Measurements from ENCODE around the gene STAT5B.
"Not testable (repeated sequence)": the region's sequence is repeated elsewhere in the genome, so short reads cannot be mapped to it uniquely, and the experiment has no call there.

STAT5B gene

GRCh38 chr17:42276359-42276608 lies at the start of gene STAT5B:
TSS of gene STAT5B (minus strand) at chr17:42276391. CDS start at chr17:42232127, 44,264 bp downstream.
- DNase-seq: peak; percentile 46

DNA sequence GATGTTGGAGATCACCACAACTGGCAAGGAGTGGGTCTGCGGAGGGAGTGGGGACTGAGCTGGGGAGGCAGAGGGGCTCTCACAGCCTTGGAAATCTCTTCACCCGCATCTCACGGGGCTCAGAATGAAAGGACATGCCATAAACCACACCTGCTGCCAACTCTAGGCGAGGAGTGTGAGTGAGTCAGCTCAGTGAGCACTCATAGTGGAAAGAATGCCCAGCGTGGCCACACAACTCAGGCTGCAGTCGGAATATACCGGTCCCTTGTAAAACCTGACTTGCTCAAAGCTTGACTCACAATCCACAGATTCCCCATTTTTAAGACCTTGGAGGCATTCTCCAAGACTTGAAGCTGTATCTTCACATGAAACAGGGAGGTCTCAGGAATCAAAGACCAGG lies 48.8 kb upstream of the STAT5B start:
- no peak for DNase-seq

DNA sequence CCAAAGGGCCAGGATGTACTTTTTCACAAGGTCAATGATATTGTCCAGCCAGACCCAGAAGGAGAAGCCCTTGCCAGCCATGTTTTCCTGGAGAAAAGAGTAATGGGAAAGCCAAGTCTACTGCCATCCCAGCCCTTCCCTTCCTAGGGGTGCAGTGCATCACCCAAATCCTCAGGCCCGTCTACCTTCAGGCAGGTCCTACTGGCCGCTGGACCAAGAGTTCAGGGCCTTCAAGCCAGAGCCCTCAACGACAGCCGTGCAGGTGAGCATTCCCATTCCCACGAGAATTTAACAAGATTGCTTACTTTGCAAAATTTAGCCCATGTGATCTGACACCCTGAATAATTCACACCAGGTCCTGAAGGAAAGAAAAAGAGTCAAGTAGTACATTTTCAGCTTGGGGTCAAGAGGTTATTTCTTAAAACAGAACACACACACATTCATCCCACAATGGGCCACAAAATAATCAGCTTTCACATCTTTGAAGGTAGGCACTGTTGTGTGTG lies 47.1 kb upstream of the STAT5B start:
- DNase-seq: no peak

DNA sequence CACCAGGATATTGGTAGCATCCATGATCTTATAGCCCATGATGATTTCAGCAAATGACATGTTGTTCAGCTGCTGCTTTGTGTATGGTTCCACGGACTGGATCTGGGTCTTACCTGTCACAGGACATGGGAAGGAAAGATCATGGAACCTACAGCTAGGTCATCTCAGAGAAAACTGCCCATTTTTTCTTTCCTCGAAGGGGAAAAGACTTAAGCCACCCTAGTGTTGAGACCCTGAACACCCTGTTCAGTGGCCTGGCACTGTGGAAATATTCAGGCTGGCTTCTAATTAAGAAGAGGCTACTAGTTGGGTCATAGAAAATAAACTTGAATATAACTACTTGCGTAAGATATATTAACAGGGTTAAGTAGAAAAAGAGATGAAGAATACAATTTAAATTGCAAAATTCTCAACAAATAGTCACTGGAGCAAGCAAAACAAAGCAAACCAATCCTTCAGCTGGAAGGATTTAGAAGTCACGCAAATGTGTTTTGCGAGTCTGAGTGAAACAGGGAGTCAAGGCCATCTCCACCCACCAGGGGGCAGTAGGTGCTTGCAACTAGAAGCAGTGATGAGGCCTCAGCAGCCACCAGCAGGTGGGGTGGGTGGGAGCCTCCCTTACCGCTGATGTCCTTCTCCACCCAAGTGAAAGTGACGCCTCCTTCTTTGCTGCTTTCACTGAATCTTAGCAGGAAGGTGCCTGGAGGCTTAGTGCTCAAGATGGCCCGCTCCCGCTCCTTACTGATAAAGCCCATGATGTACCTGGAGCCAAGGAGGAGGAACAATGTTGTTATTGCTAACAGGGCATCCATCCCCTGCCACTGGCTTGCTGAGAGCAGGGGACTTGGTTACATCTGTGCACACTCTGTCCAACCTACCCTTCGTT lies 46.4 kb upstream of the STAT5B start:
- peak; percentile 80 for DNase-seq

DNA sequence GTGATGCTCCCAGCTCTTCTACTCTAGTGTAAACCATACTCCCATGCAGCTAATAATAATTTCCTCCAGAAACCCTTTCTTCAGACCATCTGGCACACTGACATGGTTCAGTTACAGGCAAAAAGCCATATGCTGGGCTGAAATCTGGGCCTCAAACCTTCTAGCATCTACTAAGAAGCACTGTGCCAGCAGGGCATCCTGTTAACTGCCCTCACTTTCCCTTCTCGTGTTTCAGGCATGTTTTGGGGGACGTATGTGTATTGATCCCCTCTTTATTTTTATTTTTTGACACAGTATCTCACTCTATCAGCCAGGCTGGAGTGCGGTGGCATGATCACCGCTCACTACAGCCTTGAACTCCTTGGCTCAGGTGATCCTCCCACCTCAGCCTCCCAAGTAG lies 45.4 kb upstream of the STAT5B start:
- no peak for DNase-seq

GRCh38 chr17:42317967-42318366 lies 41.8 kb upstream of the STAT5B start:
- not testable (repeated sequence) for DNase-seq

DNA sequence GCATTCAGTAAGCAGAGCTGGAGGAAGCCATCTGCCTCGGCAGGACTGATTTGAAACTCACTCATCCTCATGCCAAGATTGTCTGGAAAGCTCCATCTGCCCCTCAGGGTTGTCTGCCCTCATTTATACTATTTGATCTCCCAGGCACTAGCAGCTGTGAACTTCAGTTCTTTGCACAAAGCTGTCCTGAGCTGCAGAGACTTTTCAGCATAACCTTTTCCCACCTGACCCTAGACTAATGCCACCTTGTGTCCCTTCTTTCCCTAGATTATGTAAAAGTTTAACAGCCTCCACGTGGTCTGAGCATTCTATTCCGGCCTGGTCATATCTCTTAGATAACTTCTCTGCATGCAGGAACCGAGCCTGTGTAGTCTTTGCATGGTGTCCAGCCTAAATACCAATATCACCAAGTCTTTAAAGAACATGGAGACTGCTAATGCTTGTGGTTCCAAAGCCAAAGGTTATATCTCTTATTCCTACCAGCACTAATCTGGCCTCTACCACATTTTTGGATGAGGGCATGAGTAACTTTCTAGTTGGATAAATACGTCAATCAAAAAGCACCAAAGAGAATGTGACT lies 41.2 kb upstream of the STAT5B start:
- DNase-seq: no peak

DNA sequence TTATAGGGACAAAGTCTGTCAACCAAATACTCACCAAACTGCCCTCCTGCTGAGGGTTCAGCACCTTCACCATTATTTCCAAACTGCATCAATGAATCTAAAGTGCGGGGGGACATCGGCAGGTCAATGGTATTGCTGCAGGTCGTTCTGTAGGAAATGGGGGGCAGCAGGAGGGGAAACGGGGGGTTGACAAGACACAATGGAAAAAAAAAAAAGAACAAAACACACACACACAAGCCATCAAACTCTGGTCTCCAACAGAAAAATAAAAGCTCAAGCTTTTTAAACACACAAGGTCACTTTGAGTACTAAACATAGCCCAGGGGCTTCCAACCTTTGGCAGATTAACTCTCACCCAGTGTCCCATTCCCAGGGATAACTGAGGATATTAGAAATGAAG lies 40.6 kb upstream of the STAT5B start:
- no peak for DNase-seq

DNA sequence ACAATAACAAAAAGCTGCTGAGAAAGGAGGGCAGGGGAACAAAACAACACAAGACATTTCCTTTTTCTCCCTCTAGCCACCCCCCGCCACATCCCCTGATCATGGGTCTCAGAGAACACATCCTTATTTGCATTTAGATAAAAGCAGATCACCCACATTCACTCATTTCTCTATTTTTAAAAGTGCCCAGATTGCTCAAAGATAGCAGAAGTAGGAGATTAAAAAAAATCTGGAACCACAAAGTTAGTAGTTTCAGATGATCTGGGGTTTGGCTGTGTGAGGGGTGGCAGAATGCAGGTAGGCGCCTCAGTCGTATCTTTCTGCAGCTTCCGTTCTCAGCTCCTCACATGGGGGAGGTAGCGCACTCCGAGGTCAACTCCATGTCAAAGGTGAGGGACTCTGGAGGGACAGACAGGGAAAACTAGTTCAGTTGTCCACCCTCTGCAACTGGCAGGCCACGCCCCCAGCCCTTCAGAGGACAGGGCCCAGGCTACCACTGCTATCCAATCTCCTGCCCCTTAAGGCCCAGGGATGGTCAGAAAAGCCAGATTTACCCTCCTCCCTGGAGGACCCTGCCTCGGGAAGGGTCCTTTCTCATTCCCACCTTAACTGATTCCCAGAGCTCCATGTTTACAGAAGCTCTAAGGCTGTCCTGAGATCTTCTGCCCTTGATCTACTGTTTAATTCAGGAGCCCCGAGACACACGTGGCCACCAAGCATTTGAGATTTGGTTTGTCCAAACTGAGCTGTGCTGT lies 39.4 kb upstream of the STAT5B start:
- DNase-seq: no peak

GRCh38 chr17:42313773-42314566 lies 37.8 kb upstream of the STAT5B start:
- DNase-seq: no peak

GRCh38 chr17:42313389-42313772 lies 37.2 kb upstream of the STAT5B start:
- no peak for DNase-seq

- no peak for DNase-seq
Measured at GRCh38 chr17:42312285-42313130, 36.3 kb upstream of the STAT5B start.

- DNase-seq: no peak
Measured at GRCh38 chr17:42312035-42312284, 35.8 kb upstream of the STAT5B start.

GRCh38 chr17:42311240-42312034 lies 35.2 kb upstream of the STAT5B start:
- DNase-seq: no peak

DNA sequence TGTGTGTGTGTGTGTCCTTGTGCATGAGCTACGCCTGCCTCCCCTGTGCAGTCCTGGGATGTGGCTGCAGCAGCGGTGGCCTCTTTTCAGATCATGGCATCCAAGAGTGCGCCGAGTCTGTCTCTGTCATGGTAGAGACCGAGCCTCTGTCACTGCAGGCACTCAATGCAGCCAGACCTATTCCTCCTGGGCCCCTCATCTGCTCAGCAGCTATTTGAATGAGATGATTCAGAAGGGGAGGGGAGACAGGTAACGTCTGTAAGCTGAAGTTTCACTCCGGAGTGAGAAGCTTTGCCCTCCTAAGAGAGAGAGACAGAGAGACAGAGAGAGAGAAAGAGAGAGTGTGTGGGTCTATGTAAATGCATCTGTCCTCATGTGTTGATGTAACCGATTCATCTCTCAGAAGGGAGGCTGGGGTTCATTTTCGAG lies 34.6 kb upstream of the STAT5B start:
- no peak for DNase-seq

GRCh38 chr17:42309986-42310786 lies 34.0 kb upstream of the STAT5B start:
- no peak for DNase-seq

DNA sequence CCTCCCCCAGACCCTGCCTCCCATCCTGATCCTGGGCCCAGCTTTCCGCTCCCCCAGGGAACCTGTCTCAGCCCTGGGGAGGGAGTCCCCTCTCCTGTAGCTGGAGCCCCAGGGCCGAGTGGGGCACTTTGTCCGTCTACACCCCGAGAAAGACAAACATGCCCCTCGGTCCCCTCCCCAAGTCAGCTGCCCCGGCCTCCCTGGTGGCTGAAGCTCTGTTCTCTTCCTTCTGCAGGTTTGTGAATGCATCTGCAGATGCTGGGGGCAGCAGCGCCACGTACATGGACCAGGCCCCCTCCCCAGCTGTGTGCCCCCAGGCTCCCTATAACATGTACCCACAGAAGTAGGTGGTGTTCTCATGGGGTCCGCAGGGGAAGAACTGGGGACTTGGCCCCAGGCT lies 33.0 kb upstream of the STAT5B start:
- DNase-seq: no peak

DNA sequence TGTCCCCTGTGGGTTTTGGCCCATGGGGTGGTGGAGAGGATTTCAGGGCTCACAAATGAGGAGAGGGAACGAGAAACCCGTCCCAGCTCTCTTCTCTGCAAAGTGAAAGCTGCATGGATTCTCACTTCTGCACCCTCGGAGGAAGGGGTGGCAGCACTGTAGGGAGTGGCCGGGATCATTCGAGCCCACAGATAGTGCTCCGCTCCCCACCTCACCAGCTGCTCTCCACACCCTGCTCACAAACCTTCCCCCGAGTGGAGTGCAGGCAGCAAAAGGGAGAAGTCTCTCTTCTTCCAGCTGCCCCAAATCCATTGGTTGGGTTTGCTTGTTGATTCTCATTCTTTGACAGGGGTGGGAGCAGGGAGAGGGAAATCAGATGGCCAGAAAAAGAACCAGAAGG lies 32.3 kb upstream of the STAT5B start:
- no peak for DNase-seq

- no peak for DNase-seq
Measured at GRCh38 chr17:42307362-42307927, 31.3 kb upstream of the STAT5B start.

DNA sequence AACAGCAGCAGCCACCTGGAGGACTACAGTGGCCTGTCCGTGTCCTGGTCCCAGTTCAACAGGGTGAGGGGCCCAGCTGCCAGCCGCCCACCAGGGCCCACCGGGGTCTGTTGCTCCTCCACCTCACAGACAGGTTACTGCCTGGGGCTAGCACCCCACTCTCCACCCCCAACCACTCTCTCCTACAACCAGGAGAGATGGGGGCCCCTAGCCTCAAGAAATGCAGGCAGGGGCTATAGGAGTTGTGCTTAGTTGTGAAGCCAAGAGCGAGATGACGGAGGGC lies 30.1 kb upstream of the STAT5B start:
- DNase-seq: no peak

Data from NK-92 treated with Interleukin-12 subunit alpha and Interleukin-12 subunit beta, amount 100 ng/mL, for 24 hours (cell line).